AG09319 (cell line): Measurements from ENCODE around the gene SCAPER.

Experiments used
- DNase-seq: peaks from one replicate; pipeline ENCODE4 v3.0.0-alpha.2; 2010; ENCODE audit warnings: low read depth; ENCODE audit errors: extremely low read depth
- TF ChIP-seq, protein P1 (sequence below): IDR thresholded peaks from 2 replicates; pipeline ENCODE4 v1.5.1; 2011; ENCODE audit warnings: low read depth, mild to moderate bottlenecking, inconsistent platforms, low read length, moderate library complexity

The SCAPER gene

GRCh38 chr15:76386926-76387325 lies 518.2 kb downstream of the SCAPER start:
- TF ChIP-seq, protein P1, sequence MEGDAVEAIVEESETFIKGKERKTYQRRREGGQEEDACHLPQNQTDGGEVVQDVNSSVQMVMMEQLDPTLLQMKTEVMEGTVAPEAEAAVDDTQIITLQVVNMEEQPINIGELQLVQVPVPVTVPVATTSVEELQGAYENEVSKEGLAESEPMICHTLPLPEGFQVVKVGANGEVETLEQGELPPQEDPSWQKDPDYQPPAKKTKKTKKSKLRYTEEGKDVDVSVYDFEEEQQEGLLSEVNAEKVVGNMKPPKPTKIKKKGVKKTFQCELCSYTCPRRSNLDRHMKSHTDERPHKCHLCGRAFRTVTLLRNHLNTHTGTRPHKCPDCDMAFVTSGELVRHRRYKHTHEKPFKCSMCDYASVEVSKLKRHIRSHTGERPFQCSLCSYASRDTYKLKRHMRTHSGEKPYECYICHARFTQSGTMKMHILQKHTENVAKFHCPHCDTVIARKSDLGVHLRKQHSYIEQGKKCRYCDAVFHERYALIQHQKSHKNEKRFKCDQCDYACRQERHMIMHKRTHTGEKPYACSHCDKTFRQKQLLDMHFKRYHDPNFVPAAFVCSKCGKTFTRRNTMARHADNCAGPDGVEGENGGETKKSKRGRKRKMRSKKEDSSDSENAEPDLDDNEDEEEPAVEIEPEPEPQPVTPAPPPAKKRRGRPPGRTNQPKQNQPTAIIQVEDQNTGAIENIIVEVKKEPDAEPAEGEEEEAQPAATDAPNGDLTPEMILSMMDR = no peak

DNA sequence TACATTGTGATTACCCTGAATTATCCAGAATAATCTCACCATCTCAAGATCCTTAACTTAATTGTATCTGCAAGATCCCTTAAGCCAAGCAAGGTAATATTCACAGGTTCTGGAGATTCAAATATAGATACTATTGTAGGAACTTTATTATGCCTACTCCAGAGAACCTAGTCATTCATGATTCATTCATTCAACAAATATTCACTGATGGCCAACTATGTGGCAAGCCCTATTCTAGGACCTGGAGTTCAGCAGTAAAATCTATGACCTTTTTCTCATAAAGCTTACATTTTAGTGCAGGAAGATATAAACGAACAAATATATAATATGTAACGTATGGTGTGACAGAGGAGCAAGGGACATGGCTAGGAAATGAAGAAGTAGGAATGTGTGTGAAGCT lies 519.0 kb downstream of the SCAPER start:
- TF ChIP-seq, protein P1 = no peak
- no peak for DNase-seq

More at GRCh38 chr15:76386926-76387325, 518.2 kb downstream of the SCAPER start:
- DNase-seq = no peak

- no peak for DNase-seq
- TF ChIP-seq, protein P1 = no peak
Observed at GRCh38 chr15:76384409-76384808, 520.7 kb downstream of the SCAPER start.

DNA sequence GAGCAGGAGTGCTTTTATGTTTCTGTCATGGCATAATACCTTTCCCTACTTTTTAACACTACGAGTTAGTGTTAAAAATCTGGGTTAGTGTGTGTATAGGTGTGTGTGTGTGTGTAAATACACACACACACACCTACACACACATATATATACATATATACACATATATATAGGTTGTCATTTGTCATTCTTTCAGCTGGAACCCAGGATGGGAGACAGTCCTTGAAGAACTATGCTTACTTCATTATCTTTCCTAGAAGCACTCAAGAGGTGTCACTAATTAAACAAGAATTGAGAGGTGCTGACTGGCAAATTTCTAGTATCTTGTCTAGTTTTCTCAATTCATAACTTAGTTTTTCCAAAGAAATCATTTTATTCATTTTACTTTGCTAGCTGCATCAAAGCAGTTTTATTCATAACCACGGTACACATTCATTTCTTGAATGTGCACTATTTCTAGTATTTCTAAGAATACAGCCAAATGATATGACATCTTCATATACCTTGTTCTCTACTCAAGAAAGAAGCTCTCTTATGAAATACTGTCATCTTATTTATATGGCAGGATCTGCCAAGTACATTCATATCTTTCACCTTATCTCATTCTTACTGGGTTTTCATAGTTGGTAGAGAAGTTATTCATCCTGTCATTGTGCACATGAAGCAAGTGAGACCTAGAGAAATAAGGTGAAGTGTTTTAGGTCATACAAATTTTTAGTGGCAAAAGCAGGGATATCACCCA lies 522.0 kb downstream of the SCAPER start:
- no peak for DNase-seq
- TF ChIP-seq, protein P1 = no peak

- TF ChIP-seq, protein P1 = no peak
- no peak for DNase-seq
Observed at GRCh38 chr15:76381366-76381765, 523.8 kb downstream of the SCAPER start.

- TF ChIP-seq, protein P1 = no peak
- DNase-seq = no peak
Observed at GRCh38 chr15:76380249-76380648, 524.9 kb downstream of the SCAPER start.

DNA sequence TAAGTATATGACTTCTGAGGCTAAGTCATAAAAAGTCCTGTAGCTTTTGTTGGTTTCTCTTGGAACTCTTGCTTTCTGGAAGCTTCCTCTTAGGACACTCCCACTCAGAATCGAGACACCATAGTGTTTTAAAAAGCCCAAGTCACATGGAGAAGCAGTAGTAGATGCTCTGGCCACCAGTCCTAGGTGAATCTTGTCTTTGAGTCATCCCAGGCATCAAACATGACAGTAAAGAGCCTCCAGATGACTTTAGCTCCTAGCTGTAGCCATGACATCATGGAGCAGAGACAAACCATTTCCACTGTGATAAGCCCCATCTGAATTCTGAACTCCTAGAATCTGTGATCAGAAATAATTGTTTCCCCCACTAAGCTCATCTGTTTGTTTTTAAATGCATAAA lies 526.4 kb downstream of the SCAPER start:
- DNase-seq = no peak
- TF ChIP-seq, protein P1 = no peak
